Measurements from ENCODE around the gene USP20.
"Not testable (repeated sequence)": the region's sequence is repeated elsewhere in the genome, so short reads cannot be mapped to it uniquely, and the experiment has no call there.

USP20 gene

DNA sequence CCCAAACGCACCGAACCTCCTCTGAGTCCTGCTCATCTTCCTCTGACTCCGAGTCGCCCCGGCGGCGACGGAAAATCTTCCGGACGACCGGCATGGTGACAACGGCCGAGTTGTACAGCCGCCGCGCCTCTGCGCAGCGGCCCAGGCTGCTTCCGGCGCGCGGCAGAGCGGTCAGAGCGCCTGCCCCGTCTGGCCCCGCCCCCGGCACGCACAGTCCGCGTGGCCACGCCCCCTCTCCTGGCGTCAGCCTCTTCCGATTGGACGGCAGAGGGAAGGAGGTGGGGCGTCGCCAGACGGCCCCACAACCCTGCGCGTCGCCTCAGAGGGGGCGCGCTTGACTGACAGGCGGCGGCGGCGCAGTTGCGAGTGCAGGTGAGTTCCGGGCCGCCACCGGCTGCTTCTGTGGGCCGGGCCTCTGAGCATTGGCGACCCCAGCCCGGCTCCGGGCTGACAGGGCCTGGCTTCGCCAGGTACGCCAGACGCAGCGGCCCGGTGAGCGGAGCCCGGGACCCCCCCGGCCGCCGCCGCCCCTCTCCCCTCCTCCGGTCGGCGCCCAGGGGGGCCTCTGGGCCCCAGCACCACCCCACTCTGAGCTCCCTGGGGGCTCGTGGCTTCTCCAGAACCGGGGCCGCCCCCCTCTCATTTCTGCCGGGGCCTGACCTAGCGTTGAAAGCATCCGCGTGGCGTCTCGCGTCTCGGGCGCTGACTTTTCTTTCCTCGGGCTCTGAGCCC, at the start of gene USP20, which contains the start of gene C9orf78:
Gene USP20 (plus strand): TSS at position 331 of the 732 bp plus-strand sequence. CDS start 17,098 bp downstream, outside the sequence.
Gene C9orf78 (minus strand): TSS at position 148 of the 732 bp plus-strand sequence. CDS start 54 bp downstream, at position 94.
- DNase-seq (ENCODE audit: low read depth in 3 of 3): peak; percentile 93 to 98 (median 95)

DNA sequence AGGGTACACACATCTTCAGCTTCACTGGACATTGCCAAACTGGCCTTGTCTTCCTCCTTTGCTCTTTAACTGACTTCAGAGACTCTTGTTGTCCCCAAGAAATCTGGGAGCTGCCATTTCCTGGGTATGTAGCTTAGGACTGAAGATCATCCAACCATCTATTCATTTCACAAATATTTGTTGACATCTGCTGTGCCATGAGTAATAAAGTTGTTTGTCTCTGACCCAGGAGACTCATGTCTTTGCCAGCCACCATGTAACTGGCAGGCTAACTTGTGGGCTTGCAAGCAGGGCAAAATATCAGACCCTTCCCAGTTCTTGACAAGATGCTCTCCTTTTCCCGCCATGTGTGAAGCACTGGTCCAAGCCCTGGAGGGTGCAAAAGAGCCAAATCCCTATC, 49.4 kb upstream of the USP20 start:
- DNase-seq (ENCODE audit: low read depth in 3 of 3): no peak

DNA sequence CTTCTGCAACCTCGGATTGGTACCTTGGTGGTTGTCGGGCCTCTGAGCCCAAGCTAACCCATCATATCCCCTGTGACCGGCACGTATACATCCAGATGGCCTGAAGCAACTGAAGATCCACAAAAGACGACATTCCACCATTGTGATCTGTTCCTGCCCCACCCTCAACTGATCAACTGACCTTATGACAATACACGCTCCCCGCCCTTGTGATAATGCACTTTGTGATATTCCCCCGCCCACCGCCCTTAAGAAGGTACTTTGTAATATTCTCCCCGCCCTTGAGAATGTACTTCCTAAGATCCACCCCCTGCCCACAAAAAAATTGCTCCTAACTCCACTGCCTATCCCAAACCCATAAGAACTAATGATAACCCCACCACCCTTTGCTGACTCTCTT, 48.8 kb upstream of the USP20 start:
- no peak for DNase-seq (ENCODE audit: low read depth in 3 of 3)

DNA sequence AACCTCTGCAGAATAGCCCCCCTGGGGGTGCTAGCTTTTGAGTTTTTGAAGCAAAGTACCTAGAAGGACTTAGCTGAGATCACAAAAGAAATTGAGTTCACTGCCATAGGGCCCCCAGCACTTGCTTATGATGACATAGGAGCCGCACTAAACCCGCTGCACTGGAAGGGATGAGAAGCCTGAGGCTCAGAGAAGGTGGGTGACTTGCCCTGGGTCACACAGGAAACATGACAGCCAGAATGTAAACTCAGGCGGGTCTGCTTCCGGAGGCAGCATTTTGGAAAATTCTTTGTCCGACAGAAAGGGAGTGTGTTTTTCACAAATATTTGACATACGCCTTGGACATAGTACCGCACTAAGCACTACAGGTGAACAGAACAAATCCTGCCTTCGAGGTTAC, 40.7 kb upstream of the USP20 start:
- DNase-seq (ENCODE audit: low read depth in 3 of 3): no peak

DNA sequence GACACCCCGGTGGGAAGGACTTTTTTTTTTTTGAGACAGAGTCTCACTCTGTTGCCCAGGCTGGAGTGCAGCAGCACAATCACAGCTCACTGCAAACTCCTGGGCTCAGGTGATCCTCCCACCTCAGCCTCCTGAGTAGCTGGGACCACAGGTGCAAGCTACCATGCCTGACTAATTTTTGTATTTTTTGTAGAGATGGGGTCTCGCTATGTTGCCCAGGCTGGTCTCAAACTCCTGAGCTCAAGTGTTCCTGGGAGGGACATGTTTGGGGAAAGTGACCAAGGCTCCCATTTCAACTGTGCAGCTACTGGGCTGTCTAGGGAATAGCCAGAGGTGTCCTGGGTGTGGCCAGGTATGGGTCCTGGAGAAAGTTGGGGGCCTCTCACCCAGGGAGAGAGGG, 39.2 kb upstream of the USP20 start:
- DNase-seq (ENCODE audit: low read depth in 3 of 3): not testable (repeated sequence)

DNA sequence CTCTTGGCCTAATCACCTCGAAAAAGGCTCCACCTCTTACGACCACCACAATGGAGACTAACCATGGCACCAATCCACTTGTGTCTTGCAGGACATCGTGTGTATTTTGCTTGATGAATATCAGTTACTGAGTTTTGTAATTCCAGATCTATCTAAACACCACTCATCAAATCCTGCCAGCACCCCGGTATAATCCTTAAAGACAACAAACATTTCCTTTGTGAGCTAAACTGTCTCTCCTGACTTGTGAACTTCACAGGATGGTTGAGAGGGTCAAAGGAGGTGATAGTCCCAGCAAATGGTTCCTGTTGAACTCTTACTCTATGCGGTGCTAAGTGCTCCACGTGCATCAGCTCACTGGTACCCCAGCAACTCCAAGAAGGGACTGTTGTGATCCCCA, 36.3 kb upstream of the USP20 start:
- DNase-seq (ENCODE audit: low read depth in 3 of 3): no peak

DNA sequence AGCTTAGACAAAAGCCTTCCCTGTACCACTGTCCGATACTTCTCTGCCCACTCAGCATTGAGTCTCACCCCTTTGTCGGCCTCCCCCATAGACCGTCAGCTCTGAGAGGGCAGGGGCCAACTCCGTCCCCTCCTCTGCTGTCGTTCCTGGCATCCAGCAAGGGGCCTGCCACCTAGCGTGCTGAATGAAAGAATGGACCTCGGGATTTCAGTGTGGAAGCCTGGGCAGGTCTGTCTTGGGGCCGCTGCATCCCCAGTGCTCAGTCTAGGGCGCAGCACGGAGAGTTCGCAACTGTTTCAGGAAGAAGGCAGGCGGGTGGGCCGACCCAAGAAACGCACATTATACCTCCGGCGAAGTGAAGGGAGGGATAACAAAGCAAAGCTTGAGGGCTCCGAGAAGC, 33.8 kb upstream of the USP20 start:
- no peak for DNase-seq (ENCODE audit: low read depth in 3 of 3)

DNA sequence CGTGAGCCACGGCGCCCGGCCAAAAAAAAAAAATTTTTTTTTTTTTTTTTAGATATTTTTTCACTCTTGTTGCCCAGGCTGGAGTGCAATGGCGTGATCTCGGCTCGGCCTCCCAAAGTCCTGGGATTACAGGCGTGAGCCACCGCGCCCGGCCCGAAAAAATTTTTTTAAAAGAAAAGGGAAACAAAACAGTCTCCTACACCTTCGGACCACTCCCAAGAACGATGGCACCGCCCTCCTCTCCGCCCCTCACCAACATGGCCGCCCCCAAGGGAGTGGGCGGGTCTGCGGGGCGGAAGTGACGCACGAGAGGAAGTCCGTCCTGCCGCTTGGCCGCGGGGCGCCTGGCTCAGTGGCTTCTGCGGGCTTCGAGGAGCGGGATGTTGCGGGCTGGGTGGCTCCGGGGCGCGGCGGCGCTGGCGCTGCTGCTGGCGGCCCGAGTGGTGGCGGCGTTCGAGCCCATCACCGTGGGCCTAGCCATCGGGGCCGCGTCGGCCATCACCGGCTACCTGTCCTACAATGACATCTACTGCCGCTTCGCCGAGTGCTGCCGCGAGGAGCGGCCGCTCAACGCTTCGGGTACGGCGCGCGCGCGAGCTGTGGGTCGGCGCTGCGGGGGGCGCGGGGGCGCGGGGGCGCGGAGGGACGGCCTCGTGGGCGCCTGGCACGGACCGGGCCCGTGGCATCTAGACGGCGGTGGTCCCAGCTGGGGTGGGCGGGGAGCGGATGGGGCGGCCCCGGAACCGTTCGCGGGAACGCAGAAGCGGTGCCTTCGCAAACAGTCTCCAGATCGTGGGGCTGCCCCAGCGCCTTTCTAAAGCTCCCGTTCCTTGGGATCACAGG, 32.2 kb upstream of the USP20 start, which contains the start of gene TOR1B:
Gene TOR1B (plus strand): TSS at position 352 of the 843 bp plus-strand sequence. CDS start 29 bp downstream, at position 381.
- DNase-seq (ENCODE audit: low read depth in 3 of 3): peak; percentile 87 to 91 (median 90)

DNA sequence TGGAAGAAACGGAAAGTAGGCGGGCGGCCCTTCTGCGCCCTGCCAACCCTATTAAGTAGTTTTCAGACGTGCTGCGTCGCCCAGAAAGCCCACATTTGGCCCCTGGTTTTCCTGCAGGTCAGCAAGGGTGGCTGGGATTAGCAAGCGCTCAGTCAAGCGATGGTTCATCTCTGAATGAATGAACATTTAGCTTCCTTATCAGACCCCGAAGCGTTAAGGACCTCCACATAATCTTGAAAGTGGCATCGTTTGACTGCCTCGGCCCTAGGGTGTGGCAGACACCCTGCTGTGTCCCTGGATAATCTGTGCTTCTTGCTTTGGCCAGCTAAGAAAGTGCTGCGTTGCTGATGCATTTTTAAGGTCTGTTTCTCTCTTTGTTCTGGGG, 31.6 kb upstream of the USP20 start:
- DNase-seq (ENCODE audit: low read depth in 3 of 3): no peak

DNA sequence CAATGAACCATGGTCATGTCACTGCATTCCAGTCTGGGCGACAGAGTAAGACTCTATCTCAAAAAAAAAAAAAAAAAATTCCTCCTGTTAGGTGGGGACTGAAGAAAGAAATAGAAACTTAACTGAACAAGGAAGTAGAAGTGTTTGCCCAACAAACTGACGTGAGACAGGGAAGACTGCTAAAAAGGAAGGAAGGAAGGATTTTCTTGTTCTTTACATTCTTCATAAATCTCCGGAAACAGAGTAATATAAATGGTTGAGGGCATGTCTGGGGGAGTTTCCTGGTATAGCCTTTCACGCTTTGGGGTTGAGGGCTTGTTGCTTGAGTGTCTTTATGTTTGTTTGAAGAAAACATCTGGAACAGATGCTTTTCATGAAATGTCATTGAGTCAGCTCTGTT, 29.2 kb upstream of the USP20 start:
- DNase-seq (ENCODE audit: low read depth in 3 of 3): no peak

DNA sequence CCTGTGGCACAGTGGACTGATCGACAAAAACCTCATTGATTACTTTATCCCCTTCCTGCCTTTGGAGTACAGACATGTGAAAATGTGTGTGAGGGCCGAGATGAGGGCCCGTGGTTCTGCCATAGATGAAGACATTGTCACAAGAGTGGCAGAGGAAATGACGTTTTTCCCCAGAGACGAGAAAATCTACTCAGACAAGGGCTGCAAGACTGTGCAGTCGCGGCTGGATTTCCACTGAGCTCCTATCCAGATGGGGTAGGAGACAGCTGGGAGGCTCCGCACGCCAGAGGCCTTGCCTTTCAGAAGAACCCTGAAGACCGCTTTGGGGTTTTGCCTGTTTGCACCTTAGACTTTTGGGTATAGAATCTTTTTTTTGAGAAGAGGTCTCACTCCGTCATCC, 25.9 kb upstream of the USP20 start:
- no peak for DNase-seq (ENCODE audit: low read depth in 3 of 3)

DNA sequence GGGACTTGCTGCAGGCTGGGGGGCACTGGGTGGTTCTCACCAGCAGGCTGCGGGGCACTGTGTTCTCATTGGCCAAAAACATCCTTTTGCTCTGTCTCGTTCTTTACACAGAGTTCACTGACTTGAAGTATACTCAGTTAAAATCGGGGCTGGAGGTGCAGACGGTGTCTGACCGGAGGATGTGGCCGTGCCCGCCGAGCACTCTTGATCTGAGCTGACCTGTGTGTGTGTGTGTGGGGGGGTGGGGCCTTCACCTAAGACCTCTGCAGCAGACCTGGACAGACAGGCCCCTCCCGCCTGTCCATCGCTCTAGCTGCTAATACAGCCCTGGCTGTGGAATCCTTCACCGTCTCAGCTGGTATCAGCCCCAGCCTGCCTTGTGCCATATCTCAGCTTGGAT, 25.1 kb upstream of the USP20 start:
- DNase-seq (ENCODE audit: low read depth in 3 of 3): no peak

DNA sequence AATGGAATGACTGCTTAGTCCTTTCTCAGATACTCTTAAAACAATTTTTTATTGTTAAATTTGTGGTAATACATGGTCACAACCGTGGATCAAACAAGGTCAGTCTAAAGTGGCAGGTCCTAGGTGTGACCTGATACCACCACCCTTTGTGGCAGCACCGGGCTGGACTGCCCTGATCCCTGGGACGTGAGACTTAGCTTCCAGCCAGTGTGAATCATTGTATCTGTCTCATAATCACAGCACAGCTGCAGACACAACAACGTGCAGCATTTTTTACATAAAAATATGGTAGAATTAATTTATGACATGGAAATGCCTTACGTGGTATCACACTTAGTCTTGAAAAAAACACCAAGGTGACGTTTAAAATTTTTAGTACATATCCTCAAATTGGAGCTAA, 24.5 kb upstream of the USP20 start:
- no peak for DNase-seq (ENCODE audit: low read depth in 3 of 3)

DNA sequence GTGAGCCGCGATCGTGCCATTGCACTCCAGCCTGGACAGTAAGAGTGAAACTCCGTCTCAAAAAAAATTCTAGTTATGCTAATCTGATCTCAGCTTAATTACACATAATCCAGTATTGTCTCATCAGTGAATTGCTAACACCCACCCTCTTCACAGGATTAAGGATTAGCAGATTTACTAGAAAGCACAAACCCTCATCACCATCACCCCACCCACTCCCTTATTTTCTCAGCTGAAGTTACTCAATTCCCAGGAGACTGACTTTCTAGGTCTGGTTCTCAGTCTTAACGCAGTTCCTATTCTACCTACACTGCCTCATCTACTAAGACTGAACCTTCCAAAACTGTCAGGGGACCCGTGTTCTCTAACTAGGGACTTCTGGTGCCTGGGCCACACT, 23.3 kb upstream of the USP20 start:
- no peak for DNase-seq (ENCODE audit: low read depth in 3 of 3)

DNA sequence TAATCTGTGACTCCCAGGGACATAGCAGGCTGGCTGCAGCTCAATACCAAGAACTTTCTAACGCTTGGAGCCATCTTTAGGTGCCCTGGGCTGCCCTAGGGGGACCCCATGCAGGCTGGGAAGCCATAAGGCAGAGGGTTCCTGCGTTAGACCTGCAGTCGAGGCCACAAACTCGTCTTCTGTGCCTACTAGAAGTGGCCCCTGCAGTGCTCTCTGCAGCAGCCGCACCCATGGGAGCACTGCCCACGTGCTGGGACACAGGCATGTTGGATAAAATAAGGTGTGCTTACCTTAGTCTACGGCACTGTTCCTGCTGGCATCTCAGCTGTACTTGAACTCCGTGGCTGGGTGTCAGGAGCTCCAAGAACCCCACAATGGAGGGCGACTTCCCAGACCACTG, 22.9 kb upstream of the USP20 start:
- no peak for DNase-seq (ENCODE audit: low read depth in 3 of 3)

DNA sequence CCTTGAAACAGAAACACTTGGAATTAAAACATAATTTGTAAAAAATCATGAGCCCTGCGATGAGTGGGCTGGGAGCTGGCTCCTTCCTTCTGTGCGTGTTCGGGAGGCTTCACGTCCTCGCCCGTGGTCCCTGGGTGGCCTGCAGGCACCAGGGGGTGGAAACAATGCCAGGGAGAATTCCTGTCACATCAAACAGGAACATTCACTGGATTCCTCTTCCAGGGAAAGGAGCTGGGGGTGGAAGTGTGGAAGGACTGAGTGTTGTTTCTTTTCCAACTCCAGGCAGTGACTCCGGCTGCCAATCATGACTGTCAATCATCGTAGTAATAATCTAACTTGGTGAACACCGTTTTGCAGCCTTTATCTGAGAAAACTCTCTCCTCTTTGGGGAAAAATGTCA, 21.6 kb upstream of the USP20 start:
- no peak for DNase-seq (ENCODE audit: low read depth in 3 of 3)

DNA sequence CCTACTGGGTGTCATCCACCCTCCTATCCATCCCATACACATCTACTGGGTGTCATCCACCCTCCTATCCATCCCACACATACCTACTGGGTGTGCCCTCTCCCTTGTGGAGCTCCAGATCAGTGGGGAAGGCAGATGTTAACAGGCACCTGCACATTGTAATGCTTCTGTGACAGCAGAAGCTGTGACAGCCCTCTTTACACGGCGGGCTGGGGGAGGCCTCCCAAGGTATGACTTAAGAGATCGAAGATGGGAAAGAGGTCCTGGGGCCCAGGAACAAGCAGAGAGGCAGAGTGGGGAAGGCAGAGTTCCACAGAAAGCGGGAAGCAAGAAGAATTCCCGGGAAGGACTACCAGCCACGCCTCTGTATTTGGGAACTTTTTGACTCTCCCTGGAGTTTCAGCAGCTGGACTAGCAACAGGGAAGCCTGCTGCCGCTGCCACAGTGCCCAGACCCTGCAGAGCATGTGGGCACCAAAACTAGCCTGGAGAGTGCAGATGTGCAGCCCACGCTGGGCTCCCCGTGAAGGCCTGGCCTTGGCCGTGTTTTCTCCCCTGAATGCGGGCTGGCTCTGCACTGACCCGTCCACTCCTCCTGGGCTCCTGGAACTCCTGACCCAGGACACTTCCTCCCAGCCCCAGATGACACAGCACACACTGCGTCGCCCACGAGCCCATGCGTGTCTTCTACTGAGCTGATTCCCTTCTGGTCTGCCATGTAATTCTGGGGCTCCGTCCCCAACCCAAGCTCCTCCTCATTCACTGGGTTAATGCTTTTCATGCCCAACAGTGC, 20.6 kb upstream of the USP20 start:
- DNase-seq (ENCODE audit: low read depth in 3 of 3): no peak

DNA sequence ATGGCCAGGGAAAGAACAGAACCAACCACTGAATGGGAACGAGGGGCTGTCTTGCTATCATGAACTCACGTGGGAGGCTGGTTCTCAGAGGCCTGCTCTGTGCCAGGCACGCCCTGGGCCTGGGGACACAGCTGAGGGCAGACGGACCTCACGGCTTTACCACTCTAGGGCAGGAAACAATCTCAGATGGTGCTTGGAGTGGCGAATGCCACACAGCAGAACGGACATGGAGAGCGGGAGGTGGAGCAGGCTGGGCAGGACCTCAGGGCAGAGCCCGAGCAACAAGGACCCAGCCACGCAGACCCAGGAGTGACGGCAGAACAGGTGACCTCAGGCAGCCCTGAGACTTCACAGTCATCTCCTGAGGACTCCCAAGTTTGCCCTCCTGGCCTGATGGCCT, 20.0 kb upstream of the USP20 start:
- DNase-seq (ENCODE audit: low read depth in 3 of 3): no peak

DNA sequence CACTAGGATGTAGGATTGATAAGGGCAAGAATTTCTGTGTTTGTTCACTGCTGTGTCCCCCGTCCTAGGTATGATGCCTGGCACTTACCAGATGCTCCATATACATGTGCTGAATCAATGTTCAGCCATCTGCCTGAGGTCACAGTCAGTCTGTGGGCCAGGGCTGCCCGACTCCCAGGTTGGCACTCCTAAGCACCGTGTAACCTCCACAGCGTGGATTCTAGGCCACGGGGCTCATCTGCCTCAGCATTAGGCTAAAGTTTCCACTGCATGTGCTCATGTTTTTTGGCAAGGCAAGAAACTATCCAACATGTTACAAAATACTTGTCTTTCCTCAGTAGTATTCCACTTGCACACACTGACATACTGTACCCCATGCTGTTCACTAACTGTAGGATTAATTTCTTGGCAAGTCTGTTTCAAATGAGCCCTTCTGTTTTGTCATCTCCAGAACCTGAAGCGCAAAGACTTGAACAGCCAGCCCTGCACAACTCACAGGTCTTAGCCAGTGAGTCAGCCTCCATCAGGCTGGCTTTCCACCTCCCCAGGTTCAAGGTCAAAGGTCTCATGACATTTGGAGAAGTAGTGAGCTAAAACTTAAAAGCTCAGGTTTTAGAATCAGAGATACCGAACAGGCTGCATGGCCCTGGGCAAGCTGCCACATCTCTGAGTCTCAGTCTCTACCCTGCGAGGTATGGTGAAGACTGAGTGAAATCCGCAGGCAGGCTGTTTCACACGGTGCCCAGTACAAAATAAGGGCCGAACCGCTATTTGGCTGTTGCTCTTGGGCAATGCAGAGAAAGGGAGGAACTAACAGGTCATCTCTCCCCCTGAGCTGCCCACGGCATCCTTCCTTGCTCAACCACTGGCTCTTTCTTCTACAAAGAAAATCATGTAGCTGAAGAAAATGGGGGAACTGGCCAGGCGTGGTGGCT, 18.5 kb upstream of the USP20 start:
- no peak for DNase-seq (ENCODE audit: low read depth in 3 of 3)

DNA sequence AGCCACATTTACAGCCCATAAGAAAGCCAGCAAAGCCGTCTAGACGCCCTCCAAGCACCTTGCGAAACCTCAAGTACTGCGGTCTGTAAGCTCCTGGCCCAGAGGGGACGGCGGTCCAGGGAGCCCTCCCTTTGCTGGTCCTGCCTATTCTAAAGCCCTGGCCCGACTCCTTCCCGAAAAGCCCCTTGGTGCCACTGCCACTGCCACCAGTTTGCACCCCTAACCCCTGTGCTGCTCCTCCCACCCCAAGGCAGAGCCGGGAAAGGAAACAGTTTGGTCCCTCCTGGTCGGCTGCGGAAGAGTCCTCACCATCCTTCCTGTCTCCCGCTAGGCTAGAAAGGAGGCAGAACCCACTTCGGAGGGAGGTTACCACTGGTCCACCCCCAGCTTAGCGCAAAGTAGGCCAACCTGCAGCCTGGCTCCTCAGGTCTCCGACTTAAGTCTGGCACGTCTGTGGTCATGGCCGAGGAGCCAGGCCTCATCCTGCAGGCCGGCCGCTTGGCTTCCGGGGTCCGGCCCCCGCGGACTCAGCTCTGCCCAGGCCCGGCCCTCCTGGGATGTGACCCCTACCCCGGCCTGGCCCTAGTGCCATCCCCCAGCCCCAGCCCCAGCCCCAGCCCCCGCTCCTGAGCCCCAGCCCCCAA, 12.2 kb upstream of the USP20 start:
- DNase-seq (ENCODE audit: low read depth in 3 of 3): no peak

DNA sequence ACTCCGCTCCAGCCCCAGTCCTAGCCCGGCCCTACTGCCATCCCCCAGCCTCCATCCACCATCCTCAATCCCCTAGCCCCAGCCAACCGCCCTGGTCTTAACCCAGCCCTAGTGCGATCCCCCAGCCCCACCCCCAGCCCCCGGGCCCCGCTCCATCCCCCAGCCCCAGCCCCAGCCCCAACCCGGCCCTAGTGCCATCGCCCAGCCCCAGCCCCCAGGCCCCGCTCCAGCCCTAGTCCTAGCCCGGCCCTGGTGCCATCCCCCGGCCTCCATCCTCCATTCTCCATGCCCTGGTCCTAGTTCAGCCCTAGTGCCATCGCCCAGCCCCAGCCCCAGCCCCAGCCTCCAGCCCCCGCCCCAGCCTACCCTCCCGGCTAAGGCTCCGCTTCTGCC, 11.7 kb upstream of the USP20 start:
- no peak for DNase-seq (ENCODE audit: low read depth in 3 of 3)
